Skeletal muscle tissue (tissue), 4 donors: Measurements from ENCODE around the gene YWHAG. TPM values are rescaled to one million over a fixed set of nuclear protein-coding genes. Genes with fewer than 3 reads are reported as not detected.
"Not testable (repeated sequence)": the region's sequence is repeated elsewhere in the genome, so short reads cannot be mapped to it uniquely, and the experiment has no call there.

Experiments used
- H3K27ac ChIP-seq: one replicate; pipeline ENCODE4 v1.7.0; 2013; ENCODE audit warnings: mild to moderate bottlenecking, low read depth, low read length, inconsistent platforms
- H3K27me3 ChIP-seq, 3 donors: one replicate each; pipeline ENCODE4 v1.7.0; 2013; ENCODE audit warnings: low read length in 3 of 3; ENCODE audit not compliant: control insufficient read depth in 3 of 3, insufficient read depth in 3 of 3
- H3K36me3 ChIP-seq, 3 donors: one replicate each; pipeline ENCODE4 v1.7.0; 2013; ENCODE audit warnings: low read length in 3 of 3; ENCODE audit not compliant: control insufficient read depth in 3 of 3, insufficient read depth in 3 of 3
- H3K4me1 ChIP-seq, 3 donors: one replicate each; pipeline ENCODE4 v1.7.0; 2013; ENCODE audit warnings: low read length in 3 of 3, mild to moderate bottlenecking in 3 of 3; ENCODE audit not compliant: control insufficient read depth in 3 of 3, insufficient read depth in 3 of 3
- H3K4me3 ChIP-seq, 3 donors: one replicate each; pipeline ENCODE4 v1.7.0; 2013; ENCODE audit warnings: low read length in 3 of 3
- H3K9ac ChIP-seq, 3 donors: one replicate each; pipeline ENCODE4 v1.7.0; 2013; ENCODE audit warnings: low read length in 3 of 3, mild to moderate bottlenecking in 3 of 3, moderate library complexity in 2 of 3, low read depth in 1 of 3
- H3K9me3 ChIP-seq, 3 donors: one replicate each; pipeline ENCODE4 v1.7.0; 2013; ENCODE audit warnings: low read length in 3 of 3; ENCODE audit not compliant: control insufficient read depth in 3 of 3
- total RNA-seq: library from RNA; depleted of rRNA; stranded (reverse); fragments of >200 nt; gene quantifications from one replicate; pipeline ENCODE4 v1.2.3, GENCODE V29; 2014
- donor health status: Osteomylitis.

YWHAG gene
- total RNA-seq, 1 donor from 2014 or later, result 86.1 TPM

DNA sequence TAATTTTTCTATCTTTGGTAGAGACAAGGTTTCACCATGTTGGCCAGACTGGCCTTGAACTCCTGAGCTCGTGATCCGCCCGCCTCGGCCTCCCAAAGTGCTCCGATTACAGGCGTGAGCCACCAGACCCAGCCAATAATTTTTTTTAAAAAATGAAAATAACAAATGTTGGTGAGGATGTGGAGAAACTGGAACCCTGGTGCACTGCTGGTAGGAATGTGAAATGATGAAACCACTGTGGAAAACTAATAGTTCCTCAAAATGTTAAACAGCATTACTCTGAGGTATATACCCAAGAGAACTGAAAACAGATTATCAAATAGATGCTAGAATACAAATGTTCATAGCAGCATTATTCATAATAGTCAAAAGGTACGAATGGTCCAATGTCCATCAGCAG is 23.0 kb upstream of the YWHAG start:
- Histone ChIP-seq H3K27me3 (no peaks in the 10 kb centered on the region), H3K9me3 (no peaks in the 10 kb centered on the region), H3K9ac (no peak overlapping the region), H3K27ac (no peak overlapping the region), H3K4me3 (no peak overlapping the region), H3K4me1 (peaks cover 14 to 23% (median 20%) of the 10 kb centered on the region in 3 donors), H3K36me3 (no peaks in the 10 kb centered on the region)

DNA sequence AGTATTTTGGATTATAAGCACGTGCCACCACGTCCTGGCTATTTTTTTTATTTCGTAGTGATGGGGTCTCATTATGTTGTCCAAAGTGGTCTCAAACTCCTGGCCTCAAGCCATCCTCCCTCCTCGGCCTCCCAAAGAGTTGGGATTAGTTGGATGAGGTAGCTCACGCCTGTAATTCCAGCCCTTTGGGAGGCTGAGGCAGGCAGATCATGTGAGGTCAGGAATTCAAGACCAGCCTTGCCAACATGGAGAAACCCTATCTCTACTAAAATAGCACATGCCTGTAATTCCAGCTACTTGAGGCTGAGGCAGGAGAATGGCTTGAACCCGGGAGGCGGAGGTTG is 21.8 kb upstream of the YWHAG start:
- peaks cover 14 to 23% (median 20%) of the 10 kb centered on the region in 3 donors for H3K4me1 ChIP-seq
- peak overlapping the region; percentile 99 for H3K27ac ChIP-seq
- H3K9me3 ChIP-seq, result no peaks in the 10 kb centered on the region
- no peaks in the 10 kb centered on the region for H3K27me3 ChIP-seq
- H3K9ac ChIP-seq, result peak overlapping the region; percentile 72 to 79 (median 77)
- peak overlapping the region; percentile 59 to 72 (median 60) for H3K4me3 ChIP-seq
- H3K36me3 ChIP-seq, result no peaks in the 10 kb centered on the region

GRCh38 chr7:76377186-76377918 is 18.6 kb upstream of the YWHAG start:
- Histone ChIP-seq H3K4me3 (no peak overlapping the region), H3K4me1 (peaks cover 14 to 23% (median 20%) of the 10 kb centered on the region in 3 donors), H3K9me3 (no peaks in the 10 kb centered on the region), H3K27me3 (no peaks in the 10 kb centered on the region), H3K9ac (no peak overlapping the region), H3K36me3 (no peaks in the 10 kb centered on the region), H3K27ac (no peak overlapping the region)

GRCh38 chr7:76375251-76375650 is 16.5 kb upstream of the YWHAG start:
- H3K9me3 ChIP-seq, result no peaks in the 10 kb centered on the region
- H3K4me1 ChIP-seq, result peaks cover 7 to 23% (median 21%) of the 10 kb centered on the region in 3 donors
- H3K9ac ChIP-seq, result no peak overlapping the region
- no peaks in the 10 kb centered on the region for H3K36me3 ChIP-seq
- no peaks in the 10 kb centered on the region for H3K27me3 ChIP-seq
- H3K4me3 ChIP-seq, result no peak overlapping the region
- H3K27ac ChIP-seq, result no peak overlapping the region

GRCh38 chr7:76372984-76373833 is 14.4 kb upstream of the YWHAG start:
- Histone ChIP-seq H3K4me3 (no peak overlapping the region), H3K36me3 (no peaks in the 10 kb centered on the region), H3K27ac (no peak overlapping the region), H3K27me3 (no peaks in the 10 kb centered on the region), H3K9me3 (no peaks in the 10 kb centered on the region), H3K4me1 (peaks cover 15 to 30% (median 20%) of the 10 kb centered on the region in 3 donors), H3K9ac (no peak overlapping the region)

- Histone ChIP-seq H3K4me3 (no peak overlapping the region), H3K4me1 (peaks cover 9 to 19% (median 14%) of the 10 kb centered on the region in 3 donors), H3K27me3 (no peaks in the 10 kb centered on the region), H3K36me3 (no peaks in the 10 kb centered on the region), H3K27ac (no peak overlapping the region), H3K9ac (no peak overlapping the region), H3K9me3 (no peaks in the 10 kb centered on the region)
Observed at GRCh38 chr7:76371396-76371795, 12.6 kb upstream of the YWHAG start.

- Histone ChIP-seq H3K4me3 (no peak overlapping the region), H3K4me1 (peaks cover 30 to 35% (median 32%) of the 10 kb centered on the region in 3 donors), H3K9me3 (no peaks in the 10 kb centered on the region), H3K9ac (no peak overlapping the region), H3K36me3 (no peaks in the 10 kb centered on the region), H3K27me3 (no peaks in the 10 kb centered on the region), H3K27ac (no peak overlapping the region)
Observed at GRCh38 chr7:76369018-76369417, 10.2 kb upstream of the YWHAG start.

GRCh38 chr7:76368190-76368589 is 9.4 kb upstream of the YWHAG start:
- Histone ChIP-seq H3K9ac (no peak overlapping the region), H3K4me3 (no peak overlapping the region), H3K4me1 (peaks cover 33 to 37% (median 33%) of the 10 kb centered on the region in 3 donors)

DNA sequence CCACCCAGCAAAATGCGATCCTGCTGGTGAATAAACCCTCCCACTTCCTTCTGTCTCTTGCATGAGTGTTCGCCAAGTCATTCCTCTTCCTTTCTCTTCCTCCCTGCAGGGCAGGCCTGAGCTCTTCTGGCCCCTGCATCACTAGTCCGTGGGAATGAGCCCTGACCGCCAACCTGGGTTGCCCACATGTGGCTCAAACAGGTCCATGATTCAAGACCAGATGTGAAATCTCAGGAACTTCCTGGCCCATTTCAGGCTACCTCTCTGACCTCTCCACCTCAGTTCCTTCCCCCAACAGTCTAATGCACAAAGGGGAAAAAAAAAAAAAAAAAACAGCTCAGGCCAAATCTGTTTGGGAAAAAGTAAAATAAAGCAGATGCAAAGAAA is 5.4 kb upstream of the YWHAG start:
- Histone ChIP-seq H3K4me1 (peaks cover 32 to 35% (median 33%) of the 10 kb centered on the region in 3 donors), H3K4me3 (peak overlapping the region; percentile 34 to 54 (median 54)), H3K36me3 (no peaks in the 10 kb centered on the region), H3K9ac (peak overlapping the region; percentile 60 to 69 (median 69)), H3K27me3 (no peaks in the 10 kb centered on the region), H3K9me3 (no peaks in the 10 kb centered on the region), H3K27ac (peak overlapping the region; percentile 86)

More at GRCh38 chr7:76368190-76368589, 9.4 kb upstream of the YWHAG start:
- H3K27ac ChIP-seq, result no peak overlapping the region
- no peaks in the 10 kb centered on the region for H3K9me3 ChIP-seq
- H3K36me3 ChIP-seq, result no peaks in the 10 kb centered on the region
- H3K27me3 ChIP-seq, result no peaks in the 10 kb centered on the region

- H3K9me3 ChIP-seq, H3K36me3 ChIP-seq, H3K27me3 ChIP-seq: not testable (repeated sequence)
- peak overlapping the region in 2 of 3 donors; percentile 60 to 69 for H3K9ac ChIP-seq
- H3K27ac ChIP-seq, result peak overlapping the region; percentile 86
- peak overlapping the region in 2 of 3 donors; percentile 54 for H3K4me3 ChIP-seq
- H3K4me1 ChIP-seq, result peaks cover 29 to 30% (median 29%) of the 10 kb centered on the region in 3 donors
Observed at GRCh38 chr7:76363754-76364153, 5.0 kb upstream of the YWHAG start.
